ENCODE results near the gene MRPS10. TPM values are rescaled to one million over a fixed set of nuclear protein-coding genes. Genes with fewer than 3 reads are reported as not detected.
"Not testable (repeated sequence)": the region's sequence is repeated elsewhere in the genome, so short reads cannot be mapped to it uniquely, and the experiment has no call there.

Gene MRPS10
- polyA plus RNA-seq, 10 donors = 29.3 to 44.9 (median 34.5) TPM

GRCh38 chr6:42212442-42212841 lies 5.2 kb downstream of the MRPS10 start:
- no peak for DNase-seq

- DNase-seq = no peak
Measured at GRCh38 chr6:42211726-42212125, 5.9 kb downstream of the MRPS10 start.

DNA sequence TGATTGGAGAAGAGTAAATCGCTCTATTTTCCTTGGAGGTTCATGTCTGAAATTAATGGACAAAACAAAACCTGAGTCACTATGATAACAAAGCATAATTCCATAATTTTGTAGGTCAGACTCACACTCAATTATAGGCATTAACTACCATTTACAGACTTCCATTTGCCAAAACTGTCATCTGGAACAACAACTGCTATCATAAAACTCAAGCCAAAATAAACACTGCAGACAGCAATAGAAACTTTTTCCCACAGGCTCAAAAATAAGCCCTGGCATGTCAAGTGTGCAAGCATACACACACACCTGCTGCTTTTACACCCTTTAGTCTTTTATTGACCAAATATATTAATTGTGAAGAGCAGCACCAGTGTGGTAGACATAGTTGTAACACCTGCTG lies 7.1 kb downstream of the MRPS10 start:
- no peak for DNase-seq

DNA sequence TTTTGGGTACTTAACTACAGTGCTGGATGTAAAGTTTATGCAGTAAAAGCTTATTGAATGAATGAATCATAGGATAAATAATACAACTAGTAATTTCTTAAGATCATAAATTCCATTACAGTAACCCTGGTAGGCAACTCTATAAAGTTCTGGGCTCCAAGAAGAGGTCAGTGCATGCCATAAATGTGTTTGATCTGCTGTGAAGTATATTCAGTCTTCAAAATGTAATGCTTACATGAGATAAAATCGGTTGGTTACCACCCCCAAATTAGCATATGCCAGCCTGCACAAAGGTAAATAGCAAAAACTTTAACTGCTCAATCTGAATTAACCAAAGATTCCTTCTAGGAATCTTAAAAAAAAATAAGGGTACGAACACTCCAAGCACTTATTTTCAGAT lies 10.1 kb downstream of the MRPS10 start:
- DNase-seq = not testable (repeated sequence)

- DNase-seq = no peak
Measured at GRCh38 chr6:42204768-42205282, 12.8 kb downstream of the MRPS10 start.

DNA sequence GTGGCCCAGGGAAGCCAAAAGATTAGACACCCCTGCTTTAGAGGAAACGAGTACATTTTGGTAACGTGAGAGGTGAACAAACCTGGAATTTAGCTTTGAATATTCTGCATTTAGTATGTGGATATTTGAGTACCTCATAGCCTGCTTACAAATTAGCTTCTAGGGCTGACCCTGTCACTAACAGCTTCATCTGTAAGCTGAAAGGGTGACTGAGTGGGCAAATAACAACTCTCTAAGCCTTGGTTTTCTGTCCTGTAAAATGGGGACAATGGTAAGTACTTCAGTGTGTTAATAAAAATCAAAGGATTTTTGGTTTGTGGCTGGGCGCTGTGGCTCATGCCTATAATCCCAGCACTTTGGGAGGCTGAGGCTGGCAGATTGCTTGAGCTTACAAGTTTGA lies 14.5 kb downstream of the MRPS10 start:
- no peak for DNase-seq

DNA sequence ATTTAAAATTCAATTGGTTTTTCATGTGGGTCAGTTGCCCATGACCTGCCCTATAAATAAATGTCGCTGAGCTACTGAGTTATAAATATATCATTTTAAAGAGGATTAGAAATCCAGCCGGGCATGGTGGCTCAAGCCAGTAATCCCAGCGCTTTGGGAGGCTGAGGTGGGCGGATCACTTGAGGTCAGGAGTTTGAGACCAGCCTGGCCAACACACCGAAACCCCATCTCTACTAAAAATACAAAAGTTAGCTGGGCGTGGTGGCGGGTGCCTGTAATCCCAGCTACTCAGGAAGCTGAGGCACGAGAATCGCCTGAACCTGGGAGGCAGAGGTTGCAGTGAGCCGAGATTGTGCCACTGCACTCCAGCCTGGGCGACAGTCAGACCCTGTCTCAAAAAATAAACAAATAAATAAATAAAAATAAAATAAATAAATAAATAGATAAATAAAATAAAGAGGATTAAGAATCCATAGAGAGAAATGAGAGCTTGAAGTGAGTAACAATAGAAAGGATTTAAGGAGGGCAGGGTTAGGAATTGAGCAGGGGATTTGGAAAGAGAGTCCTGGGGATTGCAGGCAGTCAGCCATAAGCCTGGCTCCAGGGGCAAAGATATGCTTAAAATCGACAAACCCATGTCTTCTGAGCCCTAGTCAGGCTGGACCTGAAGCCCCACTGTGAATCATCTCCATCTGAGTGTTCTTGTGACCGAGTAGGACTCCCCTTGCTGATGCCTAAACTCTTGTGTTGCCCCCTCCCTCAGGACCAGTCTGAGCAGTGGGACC lies 15.3 kb downstream of the MRPS10 start:
- DNase-seq = not testable (repeated sequence)

- DNase-seq = no peak
Measured at GRCh38 chr6:42201382-42201781, 16.3 kb downstream of the MRPS10 start.

DNA sequence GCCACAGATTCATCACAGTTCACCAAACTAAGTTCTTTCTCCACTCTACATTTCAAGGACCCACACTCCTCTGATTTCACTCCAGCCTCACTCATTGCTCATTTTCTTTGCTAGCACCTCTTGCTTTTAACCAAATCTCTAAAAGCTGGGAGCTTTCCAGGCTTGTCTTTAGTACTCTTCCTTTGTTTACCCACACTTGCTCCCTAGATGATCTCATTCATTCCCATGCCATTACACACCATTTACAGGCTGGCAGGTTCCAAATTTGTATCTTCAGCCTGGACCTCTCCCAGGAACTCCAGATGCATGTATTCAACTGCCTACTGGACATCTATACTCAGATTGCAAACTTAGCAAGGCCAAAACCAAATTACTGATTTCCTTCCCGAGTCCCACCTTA lies 17.6 kb downstream of the MRPS10 start:
- peak in 1 of 3 donors; percentile 72 for DNase-seq

- no peak for DNase-seq
Measured at GRCh38 chr6:42199106-42199981, 18.3 kb downstream of the MRPS10 start.

- DNase-seq = no peak
Measured at GRCh38 chr6:42197555-42198362, 19.9 kb downstream of the MRPS10 start.

DNA sequence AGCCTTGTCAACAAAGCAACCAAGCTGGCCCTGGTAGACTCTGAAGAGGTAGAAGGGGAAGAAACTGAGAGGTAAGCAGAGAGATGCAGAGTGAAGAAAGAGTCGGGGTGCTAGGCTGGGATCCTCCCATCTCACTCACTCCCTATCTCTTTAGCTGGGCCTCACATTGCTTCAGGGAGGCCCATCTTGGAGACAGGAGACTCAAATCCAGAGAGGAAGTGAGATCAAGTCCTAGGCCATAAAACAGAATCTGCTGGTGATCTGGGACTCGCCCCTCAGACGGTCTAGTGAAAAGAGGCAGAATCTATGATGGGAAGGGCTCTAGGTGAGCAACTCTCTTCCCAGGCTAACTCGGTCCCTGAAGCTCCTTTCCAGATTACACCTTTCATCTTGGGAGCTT lies 22.2 kb downstream of the MRPS10 start:
- no peak for DNase-seq

DNA sequence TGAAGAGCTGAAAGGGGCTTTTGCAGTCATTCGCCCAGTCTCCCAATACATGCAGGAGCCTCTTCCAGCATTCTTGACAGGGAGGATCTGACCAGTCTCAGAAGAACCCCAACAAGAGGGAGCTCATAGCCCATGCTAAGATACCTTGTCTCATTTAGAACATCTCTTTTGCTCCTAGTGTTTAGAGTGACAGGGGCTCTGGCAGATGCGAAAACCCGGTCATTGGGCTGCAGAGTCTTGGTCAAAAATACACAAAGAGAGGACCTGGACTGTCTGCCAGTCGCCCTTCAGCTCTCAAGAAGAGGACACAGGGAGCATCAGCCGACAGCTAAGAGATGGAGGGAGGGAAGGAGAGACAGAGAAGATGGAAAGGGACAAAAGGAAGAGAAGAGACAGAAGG lies 23.6 kb downstream of the MRPS10 start:
- DNase-seq = no peak

DNA sequence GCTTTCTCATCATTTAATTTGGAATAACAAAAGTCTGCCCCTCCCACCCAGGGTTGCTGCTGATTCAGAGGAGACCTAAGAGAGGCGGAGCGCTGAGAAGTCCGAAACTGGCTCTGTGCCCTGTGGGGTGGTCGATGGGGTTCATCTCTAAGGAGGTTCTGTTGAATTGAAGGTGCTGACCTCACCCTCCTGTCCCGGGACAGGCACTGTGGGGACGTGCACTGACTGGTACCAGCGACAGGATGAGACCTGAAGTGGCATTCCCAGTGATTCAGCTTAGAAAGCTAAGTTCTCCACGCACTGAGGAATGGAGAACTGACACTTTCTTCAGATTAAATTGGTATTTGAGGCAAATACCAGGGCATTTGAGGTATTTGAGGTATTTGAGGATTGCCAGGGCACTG lies 24.2 kb downstream of the MRPS10 start:
- DNase-seq = no peak

DNA sequence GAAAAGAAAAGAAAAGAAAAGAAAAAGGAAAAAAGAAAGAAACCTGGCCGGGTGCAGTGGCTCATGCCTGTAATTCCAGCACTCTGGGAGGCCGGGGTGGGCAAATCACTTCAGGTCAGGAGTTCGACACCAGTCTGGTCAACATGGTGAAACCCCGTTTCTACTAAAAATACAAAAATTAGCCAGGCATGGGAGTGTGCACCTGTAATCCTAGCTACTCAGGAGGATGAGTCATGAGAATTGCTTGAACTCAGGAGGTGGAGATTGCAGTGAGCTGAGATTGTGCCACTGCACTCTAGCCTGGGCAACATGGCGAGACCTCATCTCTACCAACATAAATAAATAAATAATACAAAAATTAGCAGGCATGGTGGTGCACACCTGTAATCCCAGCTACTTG lies 25.3 kb downstream of the MRPS10 start:
- DNase-seq = not testable (repeated sequence)

- DNase-seq = peak in 2 of 3 donors; percentile 16 to 69
Measured at GRCh38 chr6:42190554-42191183, 27.0 kb downstream of the MRPS10 start.

GRCh38 chr6:42188406-42188805 lies 29.3 kb downstream of the MRPS10 start:
- DNase-seq = no peak

- no peak for DNase-seq
Measured at GRCh38 chr6:42185597-42185996, 32.1 kb downstream of the MRPS10 start.

DNA sequence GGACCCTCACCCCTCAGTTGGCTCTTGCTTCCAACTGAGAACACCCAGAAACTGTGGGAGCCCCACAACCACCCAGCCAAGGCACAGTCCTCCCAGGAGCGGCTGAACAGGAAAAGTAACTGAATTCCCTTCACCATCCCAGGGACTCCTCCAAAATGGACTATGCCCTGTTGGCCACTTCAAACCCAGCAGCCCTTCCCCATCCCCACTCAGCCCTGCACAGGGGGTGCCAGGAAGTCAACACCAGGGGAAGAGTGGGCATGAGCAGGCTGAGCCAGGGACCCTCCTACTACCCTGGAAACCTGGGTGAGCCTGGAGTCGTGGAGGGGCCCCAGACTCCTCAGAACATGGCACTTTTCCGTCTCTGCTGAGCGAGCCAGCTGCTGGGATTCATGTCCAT lies 33.2 kb downstream of the MRPS10 start:
- no peak for DNase-seq

DNA sequence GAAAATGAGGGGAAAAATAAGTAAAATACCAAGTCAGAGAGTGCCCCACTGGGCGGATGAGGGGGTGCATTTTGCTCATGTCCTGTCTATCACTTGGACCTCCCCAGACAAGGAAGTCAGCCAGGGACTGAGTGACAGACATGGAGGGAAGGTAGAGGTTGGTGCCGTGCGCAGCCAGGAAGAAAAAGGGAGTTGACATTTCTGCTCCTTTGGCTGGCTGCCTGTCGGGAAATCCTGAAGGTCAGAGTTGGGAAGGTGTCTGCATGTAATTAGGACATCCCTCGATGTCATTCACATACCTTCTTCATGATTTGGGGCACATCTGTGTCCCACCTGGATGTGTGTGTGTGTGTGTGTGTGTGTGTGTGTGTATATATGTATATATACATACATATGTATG lies 35.6 kb downstream of the MRPS10 start:
- DNase-seq = no peak

DNA sequence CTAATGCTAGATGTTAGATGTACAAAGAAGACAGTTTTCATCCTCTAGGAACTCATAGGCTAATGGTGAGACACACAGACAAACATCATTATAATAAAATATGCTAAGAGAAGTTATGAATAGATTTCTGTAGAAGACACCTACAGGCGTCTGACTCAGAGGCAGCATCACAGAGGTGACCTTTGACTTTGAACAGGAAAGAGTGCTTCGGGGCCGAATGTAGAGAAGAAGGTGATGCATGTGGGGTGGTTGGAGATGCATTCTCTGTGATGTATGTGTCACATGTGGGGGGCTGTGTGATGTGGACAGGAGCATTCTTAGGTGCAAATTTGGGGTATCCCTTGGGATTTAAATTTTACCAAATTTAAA lies 37.7 kb downstream of the MRPS10 start:
- no peak for DNase-seq

Data from muscle of back (tissue), 11 donors.